ENCODE measurements around the gene ZSCAN2.
A peak's percentile ranks its signal among the peaks of the same experiment; 100 is the strongest.

The ZSCAN2 gene

GRCh38 chr15:84595660-84596059, 5.1 kb upstream of the ZSCAN2 start:
- DNase-seq (ENCODE audit: low spot score) = no peak
- Histone ChIP-seq H3K4me3 (ENCODE audit: severe bottlenecking) (no peak overlapping the region), H3K9me3 (ENCODE audit: severe bottlenecking) (no peaks in the 10 kb centered on the region), H3K27ac (ENCODE audit: poor library complexity, severe bottlenecking) (no peak overlapping the region), H3K27me3 (ENCODE audit: insufficient read depth, poor library complexity, severe bottlenecking) (no peaks in the 10 kb centered on the region), H3K4me1 (ENCODE audit: insufficient read depth, poor library complexity, severe bottlenecking) (peaks cover 3% of the 10 kb centered on the region), H3K36me3 (ENCODE audit: low read depth) (no peaks in the 10 kb centered on the region)
- no peak for TF ChIP-seq CTCF (IDR thresholded peaks at IDR 0.05; ENCODE audit: poor library complexity, severe bottlenecking)
- ATAC-seq (ENCODE audit: low read depth) = no peak

GRCh38 chr15:84597296-84597695, 3.5 kb upstream of the ZSCAN2 start:
- Histone ChIP-seq H3K27ac (ENCODE audit: poor library complexity, severe bottlenecking) (no peak overlapping the region), H3K36me3 (ENCODE audit: low read depth) (no peaks in the 10 kb centered on the region), H3K4me1 (ENCODE audit: insufficient read depth, poor library complexity, severe bottlenecking) (peaks cover 3% of the 10 kb centered on the region), H3K27me3 (ENCODE audit: insufficient read depth, poor library complexity, severe bottlenecking) (no peaks in the 10 kb centered on the region), H3K9me3 (ENCODE audit: severe bottlenecking) (no peaks in the 10 kb centered on the region), H3K4me3 (ENCODE audit: severe bottlenecking) (no peak overlapping the region)
- ATAC-seq (ENCODE audit: low read depth) (no peak), DNase-seq (ENCODE audit: low spot score) (no peak)
- no peak for TF ChIP-seq CTCF (IDR thresholded peaks at IDR 0.05; ENCODE audit: poor library complexity, severe bottlenecking)

GRCh38 chr15:84598250-84598649, 2.6 kb upstream of the ZSCAN2 start:
- no peak overlapping the region for H3K4me3 ChIP-seq (ENCODE audit: severe bottlenecking)
- ATAC-seq (ENCODE audit: low read depth) (no peak), DNase-seq (ENCODE audit: low spot score) (no peak)
- TF ChIP-seq CTCF (IDR thresholded peaks at IDR 0.05; ENCODE audit: poor library complexity, severe bottlenecking) = no peak
- H3K9me3 ChIP-seq (ENCODE audit: severe bottlenecking) = no peaks in the 10 kb centered on the region
- no peaks in the 10 kb centered on the region for H3K27me3 ChIP-seq (ENCODE audit: insufficient read depth, poor library complexity, severe bottlenecking)
- no peak overlapping the region for H3K27ac ChIP-seq (ENCODE audit: poor library complexity, severe bottlenecking)
- H3K4me1 ChIP-seq (ENCODE audit: insufficient read depth, poor library complexity, severe bottlenecking) = peaks cover 3% of the 10 kb centered on the region
- H3K36me3 ChIP-seq (ENCODE audit: low read depth) = no peaks in the 10 kb centered on the region

DNA sequence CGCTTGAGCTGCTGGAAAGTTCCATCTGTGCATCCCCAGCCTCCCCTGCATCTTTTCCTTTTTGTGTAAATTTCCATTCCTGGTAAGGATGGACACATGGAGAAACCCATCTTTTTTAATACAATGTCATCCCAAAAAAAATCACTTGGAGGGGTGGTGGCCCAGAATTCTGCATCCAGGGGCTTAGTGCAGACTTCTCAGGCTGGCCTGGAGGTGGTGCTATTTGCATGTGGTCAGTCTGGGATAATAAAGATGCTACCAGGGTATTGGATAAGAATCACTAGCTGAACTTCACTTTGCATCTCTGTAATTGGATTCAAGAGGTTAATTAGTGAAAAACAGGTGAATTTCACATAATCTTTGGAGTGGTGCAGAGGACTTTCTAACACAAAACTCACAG, 1.8 kb upstream of the ZSCAN2 start:
- Histone ChIP-seq H3K27ac (ENCODE audit: poor library complexity, severe bottlenecking) (no peak overlapping the region), H3K27me3 (ENCODE audit: insufficient read depth, poor library complexity, severe bottlenecking) (no peaks in the 10 kb centered on the region), H3K36me3 (ENCODE audit: low read depth) (no peaks in the 10 kb centered on the region), H3K4me3 (ENCODE audit: severe bottlenecking) (no peak overlapping the region), H3K4me1 (ENCODE audit: insufficient read depth, poor library complexity, severe bottlenecking) (peaks cover 3% of the 10 kb centered on the region), H3K9me3 (ENCODE audit: severe bottlenecking) (no peaks in the 10 kb centered on the region)
- no peak for ATAC-seq (ENCODE audit: low read depth)
- TF ChIP-seq CTCF (IDR thresholded peaks at IDR 0.05; ENCODE audit: poor library complexity, severe bottlenecking) = peak; percentile 84
- no peak for DNase-seq (ENCODE audit: low spot score)

GRCh38 chr15:84599906-84600305, 903 bp upstream of the ZSCAN2 start:
- H3K27me3 ChIP-seq (ENCODE audit: insufficient read depth, poor library complexity, severe bottlenecking) = no peaks in the 10 kb centered on the region
- peak overlapping the region; percentile 91 for H3K4me3 ChIP-seq (ENCODE audit: severe bottlenecking)
- peaks cover 3% of the 10 kb centered on the region for H3K4me1 ChIP-seq (ENCODE audit: insufficient read depth, poor library complexity, severe bottlenecking)
- H3K27ac ChIP-seq (ENCODE audit: poor library complexity, severe bottlenecking) = no peak overlapping the region
- no peak for TF ChIP-seq CTCF (IDR thresholded peaks at IDR 0.05; ENCODE audit: poor library complexity, severe bottlenecking)
- 0 out of 2 replicates have a peak, but pooled peaks cover under 1% of the 10 kb centered on the region for H3K36me3 ChIP-seq (ENCODE audit: low read depth)
- no peaks in the 10 kb centered on the region for H3K9me3 ChIP-seq (ENCODE audit: severe bottlenecking)
- DNase-seq (ENCODE audit: low spot score) (peak; percentile 57), ATAC-seq (ENCODE audit: low read depth) (no peak)
